ENCODE data around the gene NAALADL2.

DNA sequence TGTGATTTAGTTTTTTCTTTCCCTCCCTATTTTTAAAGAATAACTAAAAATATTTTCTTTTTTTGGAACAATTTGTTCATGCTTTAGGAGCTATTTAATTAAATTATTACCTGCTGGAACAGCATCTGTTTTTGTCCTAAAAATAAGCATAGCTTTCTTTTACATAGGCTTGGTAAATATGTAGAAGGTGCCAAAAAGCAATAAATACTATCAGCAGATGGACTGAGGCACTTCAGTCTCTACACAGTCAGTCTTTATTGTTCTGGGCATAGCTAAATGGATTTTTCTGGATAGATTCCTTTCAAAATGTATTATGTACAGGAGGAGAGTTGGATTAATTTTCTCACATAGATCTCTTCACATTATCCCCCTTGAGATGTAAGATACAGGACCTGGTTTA lies 223.5 kb downstream of the NAALADL2 start:
- TF ChIP-seq, protein P1, sequence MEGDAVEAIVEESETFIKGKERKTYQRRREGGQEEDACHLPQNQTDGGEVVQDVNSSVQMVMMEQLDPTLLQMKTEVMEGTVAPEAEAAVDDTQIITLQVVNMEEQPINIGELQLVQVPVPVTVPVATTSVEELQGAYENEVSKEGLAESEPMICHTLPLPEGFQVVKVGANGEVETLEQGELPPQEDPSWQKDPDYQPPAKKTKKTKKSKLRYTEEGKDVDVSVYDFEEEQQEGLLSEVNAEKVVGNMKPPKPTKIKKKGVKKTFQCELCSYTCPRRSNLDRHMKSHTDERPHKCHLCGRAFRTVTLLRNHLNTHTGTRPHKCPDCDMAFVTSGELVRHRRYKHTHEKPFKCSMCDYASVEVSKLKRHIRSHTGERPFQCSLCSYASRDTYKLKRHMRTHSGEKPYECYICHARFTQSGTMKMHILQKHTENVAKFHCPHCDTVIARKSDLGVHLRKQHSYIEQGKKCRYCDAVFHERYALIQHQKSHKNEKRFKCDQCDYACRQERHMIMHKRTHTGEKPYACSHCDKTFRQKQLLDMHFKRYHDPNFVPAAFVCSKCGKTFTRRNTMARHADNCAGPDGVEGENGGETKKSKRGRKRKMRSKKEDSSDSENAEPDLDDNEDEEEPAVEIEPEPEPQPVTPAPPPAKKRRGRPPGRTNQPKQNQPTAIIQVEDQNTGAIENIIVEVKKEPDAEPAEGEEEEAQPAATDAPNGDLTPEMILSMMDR (IDR thresholded peaks at IDR 0.05), result no peak
- no peak for TF ChIP-seq ZFX (IDR thresholded peaks at IDR 0.05; ENCODE audit: borderline replicate concordance)
